ENCODE results near the gene BEND2. TPM values are rescaled to one million over a fixed set of nuclear protein-coding genes. Genes with fewer than 3 reads are reported as not detected.

Gene BEND2
- total RNA-seq, 1 donor from 2014 or later = not detected

GRCh38 chrX:18119856-18120255, 100.8 kb downstream of the BEND2 start:
- H3K4me1 ChIP-seq (ENCODE audit: insufficient read depth, low read length) = no peaks in the 10 kb centered on the region
- no peak overlapping the region for H3K4me2 ChIP-seq (ENCODE audit: low read length)
- Mint-ChIP-seq H3K9me3 (ENCODE audit: unreplicated experiment) (no peaks in the 10 kb centered on the region), H3K4me3 (ENCODE audit: unreplicated experiment) (no peak overlapping the region), H3K27me3 (ENCODE audit: low read depth, unreplicated experiment) (peaks cover 11% of the 10 kb centered on the region), H3K27ac (ENCODE audit: unreplicated experiment) (no peak overlapping the region), H3K4me1 (ENCODE audit: low read depth, unreplicated experiment) (no peaks in the 10 kb centered on the region), H3K36me3 (ENCODE audit: low read depth, unreplicated experiment) (no peaks in the 10 kb centered on the region)
- H3K27me3 ChIP-seq (ENCODE audit: insufficient read depth, low read length) = no peaks in the 10 kb centered on the region
- FAIRE-seq = no peak
- H3K27ac ChIP-seq (ENCODE audit: low read depth, low read length) = no peak overlapping the region
- DNase-seq (ENCODE audit: low read depth) = no peak
- H3K9ac ChIP-seq (ENCODE audit: low read length) = no peak overlapping the region
- no peak overlapping the region for H2AFZ ChIP-seq (ENCODE audit: low read depth, low read length)
- no peaks in the 10 kb centered on the region for H4K20me1 ChIP-seq (ENCODE audit: insufficient read depth, low read length)
- no peaks in the 10 kb centered on the region for H3K9me3 ChIP-seq (ENCODE audit: insufficient read depth, low read depth, low read length)
- no peak overlapping the region for H3K4me3 ChIP-seq (ENCODE audit: insufficient read depth, low read depth, low read length)
- no peak for TF ChIP-seq CTCF (IDR thresholded peaks at IDR 0.05; ENCODE audit: insufficient read depth, low read depth, low read length)
- no peak for TF ChIP-seq EZH2 (IDR thresholded peaks at IDR 0.05; ENCODE audit: insufficient read depth, low read length)
- H3K36me3 ChIP-seq (ENCODE audit: insufficient read depth, low read length) = no peaks in the 10 kb centered on the region
- H3K79me2 ChIP-seq (ENCODE audit: insufficient read depth, low read length) = no peaks in the 10 kb centered on the region

Other genes starting within 250 kb of the BEND2 start
- gene SCML2, start 133.8 kb upstream of the BEND2 start, total RNA-seq = 0.91 and 1.2 TPM in 2 replicates
- gene CDKL5, start 204.7 kb upstream of the BEND2 start, total RNA-seq = 17.7 and 19.2 TPM in 2 replicates

All from astrocyte (in vitro differentiated cells and primary cell).